HT1080 (cell line): ENCODE data around the gene TRAF6. TPM values are rescaled to one million over a fixed set of nuclear protein-coding genes. Genes with fewer than 3 reads are reported as not detected.

ENCODE experiments used
- small RNA-seq: library from RNA; depleted of rRNA; stranded (forward); fragments of <200 nt; gene quantifications from one replicate; pipeline ENCODE3, GENCODE V24; 2014
- total RNA-seq: library from RNA; depleted of rRNA; stranded (reverse); fragments of >200 nt; shearing (Covaris generic); gene quantifications from 2 replicates; pipeline ENCODE4 v1.2.3, GENCODE V29; 2014; rRNA removed

Gene TRAF6
- total RNA-seq, 1 experiment from 2014 or later, result 7.4 TPM

Small RNAs within 50 kb of the gene (small RNA-seq; reads per million reads assigned to genes)
- not detected for gene AC061999.1

Other genes starting within 250 kb of the TRAF6 start
- 60.7 and 83.6 TPM in 2 replicates for gene COMMD9, start 220.8 kb downstream of the TRAF6 start, total RNA-seq
- 24.2 and 39.3 TPM in 2 replicates for gene PRR5L, start 214.0 kb downstream of the TRAF6 start, total RNA-seq
- 0.17 and 0.19 TPM in 2 replicates for gene RAG1, start 57.7 kb upstream of the TRAF6 start, total RNA-seq
- 15.9 and 16.5 TPM in 2 replicates for gene IFTAP, start 84.2 kb upstream of the TRAF6 start, total RNA-seq
- gene RAG2, start 88.0 kb upstream of the TRAF6 start, total RNA-seq, result not detected in 2 replicates